Measurements from ENCODE around the gene LRP2. TPM values are rescaled to one million over a fixed set of nuclear protein-coding genes. Genes with fewer than 3 reads are reported as not detected.

LRP2 gene
- total and polyA plus RNA-seq, 2 of the 8 experiments (the other 6 are each of a cell fraction or from before 2014, with no cell fraction given): 2.0 to 2.9 TPM

DNA sequence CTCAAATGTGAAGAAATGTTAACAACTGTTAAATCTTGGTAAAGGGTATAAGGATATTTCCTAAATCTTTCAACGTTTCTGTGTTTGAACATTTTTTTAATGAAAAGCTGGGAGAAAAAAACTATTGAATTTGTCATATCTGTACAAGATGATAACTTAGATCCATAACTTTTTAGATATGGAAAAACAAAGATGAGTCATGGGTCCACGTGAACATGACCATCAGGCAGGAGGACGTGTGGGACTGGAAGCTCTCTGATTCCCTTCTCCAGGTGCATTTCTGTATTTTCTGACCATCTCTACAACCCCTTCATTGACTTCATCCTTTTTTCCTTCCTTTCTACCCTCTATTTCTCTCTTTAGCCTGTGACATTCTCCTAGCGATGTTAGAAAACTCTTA, 151.4 kb downstream of the LRP2 start (continued):
- no peak for TF ChIP-seq CHD7 (IDR thresholded peaks at IDR 0.05; ENCODE audit: insufficient replicate concordance, low read length)
- TF ChIP-seq TAF1 (IDR thresholded peaks at IDR 0.05; ENCODE audit: low read depth, low read length): no peak
- no peak for TF ChIP-seq SIRT6 (IDR thresholded peaks at IDR 0.05; ENCODE audit: low read length)
- no peak for TF ChIP-seq MAX (IDR thresholded peaks at IDR 0.05)
- no peak for TF ChIP-seq TCF12 (IDR thresholded peaks at IDR 0.05; ENCODE audit: low read depth, low read length)
- TF ChIP-seq PHF8 (conservative IDR thresholded peaks at IDR 0.05; ENCODE audit: low read depth, low read length): no peak
- TF ChIP-seq CTBP2 (IDR thresholded peaks at IDR 0.05; ENCODE audit: borderline replicate concordance, insufficient read depth, insufficient read length, low read length): no peak
- no peak for TF ChIP-seq TBP (IDR thresholded peaks at IDR 0.05; ENCODE audit: low read depth, low read length)
- no peak for TF ChIP-seq CHD2 (IDR thresholded peaks at IDR 0.05; ENCODE audit: low read length)
- no peak for TF ChIP-seq SP1 (IDR thresholded peaks at IDR 0.05; ENCODE audit: low read depth, low read length)
- TF ChIP-seq E2F6 (IDR thresholded peaks at IDR 0.05): no peak

Data from H1 (cell line).